ENCODE results near the gene MUCL3.
"Not testable (repeated sequence)": the region's sequence is repeated elsewhere in the genome, so short reads cannot be mapped to it uniquely, and the experiment has no call there.

GRCh38 chr6:30924040-30924627 lies 16.6 kb upstream of the MUCL3 start:
- not testable (repeated sequence) for TF ChIP-seq CTCF (conservative IDR thresholded peaks at IDR 0.05; ENCODE audit: low read depth, low read length); EZH2 (IDR thresholded peaks at IDR 0.05; ENCODE audit: borderline replicate concordance, low read depth, low read length, poor library complexity, severe bottlenecking)
